GM21737 (cell line): ENCODE results near the gene IL15RA.
"Not testable (repeated sequence)": the region's sequence is repeated elsewhere in the genome, so short reads cannot be mapped to it uniquely, and the experiment has no call there.

Source experiments
- ATAC-seq: cut with Tn5 transposase; IDR thresholded peaks from one replicate; pipeline ENCODE4 v1.9.1; 2021; ENCODE audit warnings: mild to moderate bottlenecking, moderate library complexity; ENCODE audit not compliant: unreplicated experiment

IL15RA gene

DNA sequence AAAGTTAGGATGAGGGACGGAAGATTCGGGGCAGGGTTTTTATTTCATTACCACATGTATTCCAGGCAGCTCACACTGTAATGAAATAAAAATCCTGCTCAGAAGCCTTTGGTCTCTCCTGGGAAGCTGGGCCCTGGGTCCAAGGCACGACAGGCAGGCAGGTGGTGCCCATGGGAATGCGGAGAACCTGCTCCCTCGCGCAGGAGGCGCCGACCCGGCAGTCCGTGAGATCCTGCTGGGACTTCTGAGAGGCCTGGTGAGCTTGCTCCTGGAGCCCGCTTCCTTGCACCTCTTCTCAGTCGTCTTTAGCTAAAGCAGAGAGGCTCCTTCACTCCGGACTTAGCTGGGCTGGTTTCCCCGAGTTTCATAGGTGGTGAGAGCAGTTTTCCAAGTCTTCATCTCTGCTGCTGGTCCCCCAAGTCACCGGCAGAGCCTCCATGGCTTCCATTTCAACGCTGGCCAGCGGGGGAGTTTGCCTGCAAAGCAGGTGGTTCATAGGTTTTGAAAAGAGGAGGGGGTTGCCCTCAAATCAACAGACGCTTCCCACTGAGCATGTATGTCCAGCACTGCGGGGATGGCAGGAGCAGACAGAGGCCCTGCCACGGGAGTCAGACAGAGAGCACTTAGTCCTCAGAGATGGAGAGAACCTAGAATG lies 24.5 kb downstream of the IL15RA start:
- no peak for ATAC-seq

DNA sequence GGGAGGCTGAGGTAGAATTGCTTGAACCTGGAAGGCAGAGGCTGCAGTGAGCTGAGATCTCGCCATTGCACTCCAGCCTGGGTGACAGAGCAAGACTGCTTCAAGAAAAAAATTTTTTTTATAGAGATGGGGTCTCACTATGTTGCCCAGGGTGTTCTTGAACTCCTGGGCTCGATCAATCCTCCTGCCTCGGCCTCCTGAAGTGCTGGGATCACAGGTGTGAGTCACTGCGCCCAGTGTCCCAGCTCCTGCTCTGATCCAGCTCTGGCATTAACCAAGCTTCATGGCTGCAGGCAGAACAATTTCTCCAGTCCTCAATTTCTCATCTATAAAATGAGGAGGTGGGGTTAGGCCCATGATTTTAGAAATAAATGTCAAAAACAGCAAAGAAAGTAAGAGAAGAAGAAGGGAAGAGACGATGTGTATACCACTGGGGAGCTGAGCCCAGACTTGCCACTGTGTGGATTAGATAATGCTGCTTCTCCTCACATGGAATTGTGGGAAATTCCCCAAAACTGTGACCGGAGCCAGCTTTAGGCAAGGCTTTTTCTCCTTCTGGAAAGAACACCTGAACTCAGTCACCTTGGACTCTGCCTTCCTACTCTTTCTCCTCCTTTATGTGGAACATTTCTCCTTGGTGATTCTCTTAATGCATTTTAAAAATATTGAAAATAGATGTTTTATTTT lies 25.5 kb downstream of the IL15RA start:
- ATAC-seq, result no peak

DNA sequence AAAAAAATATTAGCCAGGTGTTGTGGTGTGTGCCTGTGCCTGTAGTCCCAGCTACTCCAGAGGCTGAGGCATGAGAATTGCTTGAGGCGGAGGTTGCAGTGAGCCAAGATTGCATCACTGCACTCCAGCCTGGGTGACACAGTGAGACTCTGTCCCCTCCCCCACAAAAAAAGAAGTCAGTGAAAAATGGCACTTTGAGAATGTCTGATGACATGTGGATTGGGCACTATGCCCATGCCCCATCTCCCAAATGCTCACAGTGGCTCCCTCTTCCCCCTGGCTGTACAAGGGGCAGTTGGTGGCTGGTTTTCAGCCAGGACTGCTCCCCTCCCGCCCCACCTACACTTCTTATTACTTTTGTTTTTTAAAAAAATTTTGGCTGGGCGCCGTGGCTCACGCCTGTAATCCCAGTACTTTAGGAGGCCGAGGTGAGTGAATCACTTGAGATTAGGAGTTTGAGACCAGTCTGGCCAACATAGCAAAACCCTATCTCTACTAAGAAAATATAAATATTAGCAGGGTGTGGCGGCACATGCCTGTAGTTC lies 26.1 kb downstream of the IL15RA start:
- ATAC-seq, result no peak

DNA sequence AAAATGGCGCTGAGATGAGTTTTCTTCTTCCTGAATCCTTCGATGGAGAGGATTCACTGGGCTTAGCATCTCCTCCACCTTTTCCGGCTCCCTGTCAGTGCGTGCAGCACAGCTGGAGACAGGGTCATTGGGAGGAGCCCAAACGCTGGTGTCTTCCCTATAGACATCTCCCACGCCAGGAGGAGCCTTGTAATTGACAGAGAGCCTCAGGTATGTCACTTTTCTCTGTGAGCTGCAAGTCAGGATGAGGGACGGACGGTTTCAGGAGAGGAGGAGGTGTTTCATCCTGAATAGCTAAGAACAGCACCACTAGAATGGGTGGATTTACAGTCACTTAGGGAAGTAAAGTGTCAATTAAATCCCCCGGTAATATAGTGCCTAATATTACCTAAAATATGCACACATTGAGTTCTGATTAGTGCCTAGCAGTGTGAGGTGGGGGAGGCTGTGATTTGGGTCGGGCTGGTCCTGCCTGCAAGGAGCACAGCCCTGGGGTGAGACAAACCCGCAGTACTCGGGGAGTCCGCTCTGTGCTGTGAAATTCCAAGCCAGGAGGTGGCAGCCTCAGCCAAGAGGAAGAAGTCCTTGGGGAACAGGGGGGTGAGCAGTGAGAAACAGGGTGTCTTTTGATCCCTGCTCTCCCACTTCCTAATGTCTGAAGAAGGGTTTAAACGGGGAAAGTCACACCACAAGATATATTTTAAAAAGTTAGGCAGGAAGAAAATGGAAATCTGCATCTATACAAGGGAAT lies 28.2 kb downstream of the IL15RA start:
- no peak for ATAC-seq

DNA sequence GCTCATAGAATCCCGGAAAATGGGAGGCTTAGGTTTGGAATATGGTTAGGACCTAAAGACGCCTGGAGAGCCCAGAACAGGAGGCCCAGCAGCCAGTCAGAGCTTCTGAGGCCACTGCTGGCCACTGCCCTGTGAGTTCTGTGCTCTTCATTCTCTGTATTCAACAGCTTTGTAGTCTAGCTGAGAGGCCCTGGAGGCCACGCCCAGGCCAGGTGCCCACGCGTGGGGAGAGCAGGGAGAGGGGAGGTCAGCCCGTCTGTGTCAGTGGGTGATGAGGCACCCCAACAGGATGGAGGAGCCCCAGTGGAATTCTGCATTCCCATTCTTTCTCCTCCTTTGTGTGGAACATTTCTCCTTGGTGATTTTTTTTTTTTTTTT lies 29.1 kb downstream of the IL15RA start:
- no peak for ATAC-seq

DNA sequence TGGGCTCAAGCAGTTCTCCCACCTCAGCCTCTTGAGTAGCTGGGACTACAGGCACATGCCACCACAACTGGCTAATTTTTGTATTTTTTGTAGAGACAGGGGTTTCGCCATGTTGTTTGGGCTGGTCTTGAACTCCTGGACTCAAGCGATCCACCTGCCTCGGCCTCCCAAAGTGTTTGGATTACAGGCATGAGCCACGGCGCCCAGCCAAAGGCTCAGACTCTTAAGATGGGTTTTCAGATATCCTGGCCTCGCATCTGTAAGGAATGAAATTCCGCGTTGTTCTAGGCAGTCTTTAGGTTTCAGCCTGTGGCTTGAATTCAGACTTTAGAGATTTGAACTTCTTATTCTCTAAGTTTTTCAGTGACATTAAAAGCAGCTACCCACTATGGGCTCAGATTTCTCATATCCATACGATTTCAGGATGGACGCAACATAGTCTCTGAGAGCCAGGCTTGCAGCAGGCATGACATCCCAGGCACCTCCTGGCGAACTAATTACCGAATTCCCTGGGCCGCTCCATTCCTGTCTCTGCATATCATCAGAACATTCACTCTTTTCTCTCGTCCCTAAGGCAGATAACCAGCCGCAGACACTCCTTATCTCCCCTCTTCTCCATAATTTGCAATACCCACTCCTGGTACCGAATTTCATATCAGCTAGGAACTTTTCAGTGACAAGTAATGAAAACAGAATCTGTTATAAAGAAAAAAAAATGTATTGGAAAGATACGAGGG lies 29.7 kb downstream of the IL15RA start:
- no peak for ATAC-seq

DNA sequence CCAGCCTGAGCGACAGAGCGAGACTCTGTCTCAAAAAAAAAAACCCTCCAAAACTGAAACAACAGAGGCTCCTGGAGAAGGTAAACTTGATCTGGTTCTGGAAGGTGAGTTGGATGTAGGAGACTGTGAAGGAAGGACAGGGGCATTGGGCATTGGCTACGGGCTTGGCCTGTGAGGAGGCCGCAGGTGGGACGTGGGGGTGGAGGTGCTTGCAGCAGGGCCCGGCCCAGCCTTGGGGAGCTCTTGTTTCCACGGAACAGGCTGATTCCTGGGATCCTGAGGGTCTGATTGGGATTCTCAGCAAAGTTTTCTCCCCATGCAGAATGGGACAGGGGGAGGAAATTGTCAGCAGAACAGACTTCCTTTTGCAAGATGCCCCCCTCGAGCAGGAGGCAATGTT lies 30.6 kb downstream of the IL15RA start:
- ATAC-seq, result no peak

DNA sequence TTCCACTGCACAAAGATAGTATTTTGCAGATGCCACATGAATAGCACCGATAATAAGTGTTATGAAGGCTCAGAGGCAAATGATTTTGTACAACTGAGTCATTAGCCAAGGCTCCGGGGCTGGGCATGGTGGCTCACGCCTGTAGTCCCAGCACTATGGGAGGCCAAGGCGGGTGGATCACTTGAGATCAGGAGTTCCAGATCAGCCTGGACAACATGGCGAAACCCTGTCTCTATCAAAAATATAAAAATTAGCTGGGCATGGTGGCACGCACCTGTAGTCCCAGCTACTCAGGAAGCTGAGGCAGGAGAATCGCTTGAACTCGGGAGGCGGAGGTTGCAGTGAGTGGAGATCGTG lies 30.9 kb downstream of the IL15RA start:
- not testable (repeated sequence) for ATAC-seq

DNA sequence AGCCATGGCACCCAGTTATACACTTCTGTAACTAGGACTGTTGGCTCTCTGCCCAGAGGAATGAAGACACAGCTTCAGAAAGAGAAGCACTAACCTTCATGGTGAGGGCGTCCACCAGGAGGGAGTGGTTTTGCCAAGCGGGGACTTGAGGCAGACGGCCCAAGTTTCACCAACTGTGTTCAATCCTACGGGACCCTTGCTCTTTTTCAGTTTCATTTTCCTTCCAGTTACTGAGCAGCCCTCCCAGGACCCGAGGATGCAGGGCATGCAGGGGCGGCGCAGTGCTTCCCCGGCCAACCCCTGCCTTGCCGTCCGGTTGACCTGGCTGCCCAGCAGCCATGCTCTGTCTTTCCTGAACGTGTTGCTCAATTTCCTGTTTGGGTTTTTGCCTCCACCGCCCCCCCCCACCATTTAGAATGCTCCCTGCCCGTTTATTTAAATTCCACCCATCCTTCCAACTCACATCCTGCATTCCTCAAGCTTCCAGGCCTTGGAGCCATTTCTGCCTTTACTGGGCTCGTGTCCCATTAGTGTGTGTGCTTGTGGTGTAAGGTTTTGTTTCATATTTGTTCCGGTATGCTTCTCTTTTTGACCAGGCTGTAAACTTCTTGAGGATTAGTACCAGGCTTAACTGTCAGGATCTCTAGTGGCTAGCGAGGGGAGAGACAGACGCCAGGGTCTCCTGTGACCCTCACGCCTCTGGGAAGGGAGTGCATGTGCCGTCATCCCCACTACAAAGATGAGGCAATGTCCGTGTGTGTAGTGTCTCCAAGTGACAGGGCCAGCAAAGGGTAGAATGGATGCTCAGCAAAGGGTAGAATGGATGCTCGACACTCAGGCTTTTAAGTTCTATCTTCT lies 31.6 kb downstream of the IL15RA start:
- no peak for ATAC-seq

DNA sequence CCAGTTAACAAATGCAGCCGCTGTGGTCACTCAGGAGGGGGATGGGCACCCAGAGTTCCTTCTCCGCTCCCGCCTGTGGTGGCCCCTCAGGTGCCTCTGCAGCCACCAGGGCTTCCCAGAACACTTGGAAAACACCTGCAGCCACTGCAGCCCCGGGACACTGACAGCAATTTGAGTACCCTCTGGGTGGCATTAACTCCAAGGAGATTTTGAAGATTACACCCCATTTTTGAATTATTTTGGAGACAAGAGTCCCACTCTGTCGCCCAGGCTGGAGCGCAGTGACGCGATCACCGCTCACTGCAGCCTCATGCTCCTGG lies 32.2 kb downstream of the IL15RA start:
- ATAC-seq, result no peak

DNA sequence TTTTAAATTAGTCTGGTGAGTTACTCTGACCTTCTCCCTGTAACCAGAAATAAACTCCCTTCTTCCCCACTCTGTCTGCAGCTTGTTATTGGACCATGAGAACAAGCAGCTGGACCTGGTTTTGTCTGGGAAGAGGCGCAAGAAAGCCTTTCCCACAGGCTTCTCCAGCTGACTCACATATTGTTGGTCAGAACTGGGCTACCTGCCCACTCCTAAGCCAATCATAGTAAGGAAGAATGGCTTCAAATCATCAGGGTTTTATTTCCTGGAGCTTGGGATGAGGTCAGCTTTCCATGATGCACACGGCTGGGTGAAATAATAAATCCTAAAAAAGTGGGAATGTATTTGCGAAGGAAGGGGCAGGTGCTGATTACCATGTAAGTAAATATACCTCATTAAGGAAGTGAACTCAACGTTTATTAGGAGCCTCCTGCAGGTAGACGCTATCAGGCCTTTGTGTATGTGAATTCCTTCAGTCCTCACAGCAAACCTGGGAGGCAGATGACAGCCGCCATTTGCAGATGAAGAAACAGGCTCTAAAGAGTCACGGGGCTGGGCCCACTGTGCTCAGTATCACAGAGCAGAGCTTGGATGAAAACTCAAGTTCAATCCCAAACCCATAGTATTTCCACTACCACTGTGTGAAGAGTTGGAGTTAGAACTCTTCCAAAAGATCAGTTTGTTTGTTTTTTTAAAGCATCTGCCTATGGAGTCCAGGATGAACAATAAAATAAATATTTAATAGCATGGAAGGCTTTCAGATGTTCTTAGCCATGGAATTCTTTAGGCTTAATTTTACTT lies 32.8 kb downstream of the IL15RA start:
- no peak for ATAC-seq

DNA sequence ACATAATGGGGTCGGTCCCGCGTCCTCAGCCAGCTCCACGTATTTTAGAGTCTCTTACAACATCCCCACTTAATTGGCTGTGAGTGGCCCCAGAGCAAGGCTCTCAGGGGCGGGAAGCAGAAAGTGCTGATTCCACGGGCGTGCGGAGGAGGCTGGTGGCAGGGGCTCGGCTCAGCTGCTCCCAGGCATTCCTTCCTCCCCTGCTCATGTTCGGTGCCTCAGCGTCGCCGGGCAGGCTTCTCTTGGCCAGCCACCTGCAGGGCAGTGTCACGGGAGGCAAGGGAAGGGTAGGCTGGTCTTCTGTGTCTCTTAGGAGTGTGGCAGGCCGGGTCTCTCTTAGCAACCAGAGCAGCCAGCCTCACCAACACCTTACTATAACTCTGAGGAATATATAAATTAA lies 33.8 kb downstream of the IL15RA start:
- no peak for ATAC-seq

DNA sequence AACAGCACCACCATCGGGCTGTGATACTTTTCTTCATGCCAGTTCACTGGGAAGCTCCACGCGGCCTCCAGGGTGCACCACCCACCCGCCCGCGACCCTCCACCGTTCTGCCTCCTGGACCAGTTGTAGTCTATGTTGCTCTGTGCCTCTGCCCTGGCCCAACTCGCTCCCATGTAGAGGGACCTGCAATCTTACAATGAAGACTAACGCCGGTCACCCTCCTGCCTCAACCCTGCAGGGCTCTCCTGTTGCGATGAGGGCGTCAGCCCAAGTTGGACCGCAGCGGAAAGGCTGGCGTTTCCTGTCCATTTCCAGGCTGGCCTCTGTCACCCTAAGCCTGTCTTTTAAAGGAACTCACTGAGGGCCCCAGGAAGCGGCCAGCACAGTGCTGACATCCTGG lies 34.9 kb downstream of the IL15RA start:
- no peak for ATAC-seq

DNA sequence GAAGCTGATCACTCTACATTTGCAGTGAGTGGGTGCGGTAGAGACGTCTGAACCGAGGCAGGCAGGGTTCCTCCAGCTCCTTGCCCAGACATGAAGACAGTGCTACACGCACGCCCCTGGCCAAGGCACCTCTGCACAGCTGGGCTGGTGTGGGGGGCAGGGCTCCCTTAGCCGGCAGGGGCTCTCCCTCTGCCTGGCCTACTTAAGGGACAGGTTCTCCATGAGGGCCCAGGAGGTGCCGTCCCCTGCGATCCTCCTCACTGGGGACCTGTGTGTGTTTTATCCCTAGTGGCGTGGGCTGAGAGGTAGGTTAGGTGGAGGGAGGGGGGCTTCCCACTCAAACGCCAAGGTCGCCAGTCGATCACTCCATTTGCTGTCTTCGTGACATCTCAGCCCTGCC lies 35.3 kb downstream of the IL15RA start:
- no peak for ATAC-seq

DNA sequence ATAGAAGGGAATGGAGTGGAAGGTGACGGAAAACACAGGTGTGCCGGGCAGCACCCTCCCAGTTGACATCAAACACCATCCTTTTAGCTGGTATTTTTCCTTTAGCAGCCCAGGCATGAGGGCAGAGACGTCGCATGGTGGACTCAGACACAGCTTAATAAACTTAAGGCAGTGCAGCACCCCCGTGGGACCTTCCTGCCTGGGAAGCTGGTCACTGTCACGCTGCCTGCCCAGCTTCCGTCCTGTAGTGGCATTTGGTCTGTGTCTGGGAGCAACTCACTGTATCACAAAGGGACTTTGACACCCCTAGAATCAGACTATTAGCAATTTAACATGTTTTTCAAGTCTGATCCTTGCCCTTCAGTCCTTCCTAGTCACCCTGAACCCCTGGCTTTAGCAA lies 35.8 kb downstream of the IL15RA start:
- ATAC-seq, result no peak

DNA sequence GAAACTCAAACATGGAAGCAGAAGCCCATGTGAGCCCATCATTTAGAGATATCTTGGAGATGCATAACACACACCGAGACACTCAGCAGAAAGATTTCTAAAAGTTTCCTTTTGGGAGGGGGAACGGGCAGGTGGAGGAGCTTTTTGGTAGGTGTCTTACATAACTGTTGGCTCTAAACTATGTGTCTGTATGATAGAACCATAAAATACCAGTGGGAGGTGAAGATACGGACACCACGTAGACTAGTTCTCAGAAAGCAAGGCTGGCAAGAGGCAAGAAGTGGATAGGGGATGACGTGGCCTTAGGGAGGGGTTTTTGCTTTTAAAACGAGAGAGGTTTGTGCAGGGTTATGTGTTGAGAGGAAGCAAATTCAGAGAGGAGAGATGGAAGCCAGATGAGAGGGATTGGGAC lies 36.5 kb downstream of the IL15RA start:
- no peak for ATAC-seq

DNA sequence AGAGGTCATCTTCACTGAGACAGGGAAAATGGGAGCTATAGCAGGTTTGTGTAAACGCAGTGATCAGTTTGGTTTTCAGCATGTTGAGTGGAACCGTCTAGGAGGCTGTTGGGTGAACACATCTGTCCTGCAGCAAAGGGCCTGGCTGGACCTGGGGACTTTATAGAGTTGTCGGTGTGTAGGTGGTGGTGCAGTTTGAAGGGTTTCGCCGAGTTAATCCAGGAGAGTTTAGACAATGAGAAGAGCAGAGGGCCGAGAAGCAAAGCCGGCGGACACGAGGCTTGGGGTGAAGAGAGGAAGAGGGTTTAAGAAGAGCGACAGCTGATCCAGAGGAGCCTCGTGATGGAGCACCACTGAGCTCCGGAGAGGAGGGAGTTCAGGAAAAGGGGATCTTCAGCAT lies 39.1 kb downstream of the IL15RA start:
- ATAC-seq, result no peak

DNA sequence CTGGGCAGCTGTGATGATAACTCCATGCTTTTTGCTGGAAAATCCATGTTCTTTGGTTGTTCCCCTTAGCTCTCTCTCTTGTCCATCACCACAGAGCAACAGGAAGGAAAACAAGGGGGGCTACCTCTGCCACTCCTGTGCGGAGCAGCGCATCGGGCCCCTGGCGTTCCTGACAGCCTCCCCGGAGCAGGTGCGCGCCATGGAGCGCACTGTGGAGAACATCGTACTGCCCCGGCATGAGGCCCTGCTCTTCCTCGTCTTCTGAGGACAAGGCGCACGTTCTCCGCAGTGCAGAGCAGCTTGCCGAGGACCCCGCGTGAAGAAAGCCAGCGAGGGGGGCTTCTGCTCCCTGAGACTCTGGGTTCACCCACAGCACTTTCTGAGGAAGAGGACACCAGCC lies 40.3 kb downstream of the IL15RA start:
- ATAC-seq, result no peak

DNA sequence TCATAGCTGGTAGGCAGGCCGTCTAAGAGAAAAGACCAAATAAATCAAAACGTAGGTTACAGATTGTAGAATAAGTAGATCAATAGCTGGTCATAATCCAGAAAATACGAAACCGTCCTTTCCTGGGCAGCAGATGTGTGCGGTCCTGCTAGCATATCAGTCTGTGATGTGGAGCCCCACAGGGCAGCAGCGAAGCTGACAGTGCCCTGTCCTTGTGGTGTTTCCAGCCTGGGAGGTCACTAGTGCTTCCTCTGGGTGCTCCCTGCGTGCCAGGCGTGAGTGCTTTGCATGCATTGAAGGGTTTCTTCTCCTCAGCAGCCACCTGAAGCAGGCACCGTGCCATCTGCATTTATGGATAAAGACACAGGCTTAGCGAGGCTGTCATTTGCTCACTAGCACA lies 41.7 kb downstream of the IL15RA start:
- no peak for ATAC-seq
